Ureter (tissue), 1 donor: ENCODE measurements around the gene CD163. TPM values are rescaled to one million over a fixed set of nuclear protein-coding genes. Genes with fewer than 3 reads are reported as not detected.
"Not testable (repeated sequence)": the region's sequence is repeated elsewhere in the genome, so short reads cannot be mapped to it uniquely, and the experiment has no call there.

Source experiments
- DNase-seq: peaks from one replicate; pipeline ENCODE4 v3.0.0-alpha.2; 2020; ENCODE audit warnings: low spot score
- total RNA-seq: library from RNA; stranded (reverse); gene quantifications from one replicate; pipeline ENCODE4 v1.2.4, GENCODE V29; 2023
- donor health status: DM: yes; HTN: yes; CAD: no.

Gene CD163
- total RNA-seq, 1 donor from 2014 or later, result 74.3 TPM

DNA sequence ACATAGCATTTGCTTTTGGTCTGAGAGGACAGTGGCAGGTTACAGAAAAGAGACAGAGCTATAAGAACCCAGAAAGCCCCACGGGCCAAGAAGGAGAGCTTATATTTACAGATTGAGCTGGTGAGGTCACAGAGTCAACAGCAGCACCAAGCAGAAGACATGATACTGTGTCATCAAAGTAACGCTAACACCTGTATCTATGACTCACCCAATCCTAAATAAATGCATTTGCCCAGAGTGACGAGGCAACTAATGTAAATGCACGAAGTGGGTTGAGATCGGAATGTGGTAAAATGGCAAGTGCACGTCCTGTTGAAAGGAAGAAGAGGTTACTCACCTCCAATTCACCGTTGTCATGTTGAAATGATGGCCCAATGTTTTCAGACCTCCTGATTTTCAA is 52.9 kb downstream of the CD163 start:
- no peak for DNase-seq

DNA sequence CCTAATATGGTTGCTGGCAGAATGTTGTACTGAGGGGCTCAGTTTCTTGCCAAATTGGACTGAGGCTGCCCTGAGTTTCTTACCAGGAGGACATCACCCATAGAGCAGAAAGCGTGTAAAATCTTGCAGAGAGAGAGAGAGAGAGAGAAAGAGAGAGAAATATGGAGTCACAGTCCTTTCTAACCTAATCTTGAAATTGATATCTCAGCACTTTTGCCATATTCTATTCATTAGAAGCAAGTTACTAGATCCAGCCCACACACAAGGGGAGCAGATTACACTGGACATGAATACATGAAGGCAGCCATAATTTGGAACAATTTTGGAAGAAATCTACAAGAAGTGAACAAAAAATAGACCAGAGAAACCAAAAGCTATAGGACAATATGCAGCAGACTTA is 55.5 kb downstream of the CD163 start:
- DNase-seq, result no peak

DNA sequence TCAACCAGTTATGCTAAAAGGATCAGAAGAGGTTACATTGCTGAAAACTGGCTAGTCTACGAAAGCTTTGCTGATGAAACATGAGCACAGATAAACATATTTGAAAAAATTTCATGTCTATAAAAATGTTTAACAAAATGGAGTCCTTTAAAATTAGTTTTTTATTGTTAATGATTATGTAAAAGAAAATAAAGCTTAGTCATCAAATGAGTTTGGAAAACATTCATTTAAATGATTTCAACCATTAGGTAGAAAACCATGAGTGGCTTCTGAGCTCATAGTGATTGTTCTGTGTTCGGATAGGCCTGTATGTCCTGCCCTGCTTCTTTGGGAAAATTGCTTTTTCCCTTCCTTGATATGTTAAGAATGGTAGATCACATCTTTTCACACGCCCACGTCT is 59.0 kb downstream of the CD163 start:
- no peak for DNase-seq

DNA sequence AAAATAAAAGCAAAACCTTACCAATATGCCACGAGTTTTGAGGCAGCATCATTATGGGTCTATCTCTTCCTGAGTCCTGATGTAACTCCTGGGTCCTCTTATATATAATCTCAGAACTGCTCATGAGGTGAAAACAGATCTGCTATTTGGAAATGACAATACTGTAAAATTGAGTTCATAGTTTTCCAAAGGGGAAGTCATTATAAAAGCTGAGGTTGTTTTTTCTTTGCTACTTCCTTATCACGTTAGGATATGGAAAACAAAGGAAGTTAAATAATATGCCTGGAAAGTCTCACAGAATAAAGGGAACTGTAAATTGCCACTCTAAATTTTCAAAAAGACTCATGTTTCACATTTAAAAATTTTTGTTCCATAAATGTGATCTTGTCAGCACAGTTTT is 59.5 kb downstream of the CD163 start, which contains the start of gene CD163L1:
Gene CD163L1 (minus strand): TSS at position 78 of the 400 bp plus-strand sequence. CDS start 26 bp downstream, at position 52.
- no peak for DNase-seq

DNA sequence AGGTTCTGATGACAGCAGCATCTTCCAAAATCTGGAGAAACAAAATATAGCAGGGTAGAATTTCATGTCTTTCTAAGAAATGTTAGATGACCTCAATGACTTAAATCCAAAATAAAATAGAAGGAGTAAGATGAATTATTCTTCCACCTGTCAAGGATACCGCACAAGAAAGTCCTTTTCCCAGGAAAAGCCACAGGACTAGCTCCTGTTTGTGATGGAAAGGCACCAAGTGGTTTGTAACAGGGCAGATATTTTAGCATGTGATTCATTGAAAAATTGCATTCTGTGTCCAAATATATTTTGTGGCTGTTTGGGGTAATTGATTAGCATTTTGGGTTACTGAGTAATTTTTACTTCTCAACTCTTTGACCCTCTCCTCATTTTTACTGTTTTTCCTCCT is 62.4 kb downstream of the CD163 start:
- DNase-seq, result no peak

DNA sequence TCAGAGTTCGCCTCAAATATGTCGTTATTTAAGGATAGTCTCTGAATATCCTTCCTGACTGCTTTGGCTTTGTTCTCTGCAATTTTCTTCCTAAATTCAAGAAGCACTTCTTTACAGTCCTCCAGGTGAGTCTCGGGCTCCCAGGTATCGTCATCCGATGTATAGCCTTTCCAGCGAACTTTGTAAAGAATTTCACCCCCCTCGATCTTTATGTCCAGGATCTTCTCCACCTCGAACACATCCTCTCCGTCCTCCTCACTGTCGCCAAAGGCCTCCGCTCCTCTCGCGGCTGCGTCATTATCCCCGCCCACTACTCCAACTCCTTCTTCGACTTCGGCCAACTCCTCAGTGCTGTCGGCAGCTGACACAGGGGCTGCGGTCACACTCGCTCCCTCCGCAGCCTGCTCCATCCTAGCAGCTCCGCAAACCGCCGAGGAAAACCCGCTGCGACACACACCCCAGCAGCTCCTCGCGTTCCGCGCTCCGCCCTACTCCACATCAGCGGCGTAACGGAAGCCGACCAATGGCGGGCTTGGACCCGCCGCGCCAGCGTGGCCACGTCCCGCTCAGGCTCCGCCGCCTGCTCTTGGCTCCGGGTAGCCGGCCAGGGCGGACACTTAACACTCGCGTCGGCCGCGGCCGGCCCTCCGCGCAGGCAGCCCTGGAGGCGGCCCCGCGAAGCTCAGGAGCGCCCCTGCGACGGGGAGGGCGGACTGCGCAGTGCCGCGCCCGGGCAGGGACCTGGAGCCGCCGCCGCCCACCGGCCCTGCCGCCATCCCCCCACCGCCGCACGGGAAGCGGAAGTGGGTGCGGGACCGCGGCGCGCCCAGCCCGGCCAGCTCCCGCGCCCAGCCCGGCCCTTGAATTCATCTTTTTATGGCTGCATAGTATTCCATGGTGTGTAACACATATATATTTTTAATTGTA is 63.7 kb downstream of the CD163 start:
- no peak for DNase-seq

DNA sequence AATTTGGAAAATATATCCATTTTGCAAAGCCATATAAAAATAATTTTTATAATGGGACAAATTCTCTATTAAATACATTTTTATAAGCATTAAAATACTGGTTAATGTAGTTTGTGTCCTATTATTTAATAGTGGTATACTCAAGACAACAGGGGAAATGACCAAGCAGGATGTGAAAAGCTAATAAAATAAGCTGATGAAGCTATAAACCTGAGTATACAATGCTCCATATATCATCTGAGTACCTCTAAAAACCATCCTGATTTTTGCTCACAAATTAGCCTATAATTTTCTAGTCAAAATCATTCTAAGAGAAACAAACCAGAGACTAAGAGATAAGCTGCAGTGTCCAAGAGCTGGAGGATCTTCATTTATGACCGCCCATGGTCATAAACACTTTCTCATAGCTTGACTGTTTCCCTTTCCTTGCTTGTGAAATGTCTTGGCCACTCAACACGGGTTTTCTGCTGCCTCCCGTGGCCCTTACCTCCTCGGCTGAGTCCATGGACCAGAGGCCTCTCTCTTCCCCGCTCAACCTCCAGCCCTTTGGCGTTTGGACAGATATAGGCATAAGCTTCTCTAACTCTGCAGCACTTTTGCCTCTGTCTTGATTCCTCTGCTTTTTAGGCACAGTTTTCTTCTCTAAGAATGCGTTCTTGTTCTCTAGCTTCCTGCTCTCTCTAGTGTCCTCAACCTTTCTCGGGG is 65.1 kb downstream of the CD163 start:
- not testable (repeated sequence) for DNase-seq

DNA sequence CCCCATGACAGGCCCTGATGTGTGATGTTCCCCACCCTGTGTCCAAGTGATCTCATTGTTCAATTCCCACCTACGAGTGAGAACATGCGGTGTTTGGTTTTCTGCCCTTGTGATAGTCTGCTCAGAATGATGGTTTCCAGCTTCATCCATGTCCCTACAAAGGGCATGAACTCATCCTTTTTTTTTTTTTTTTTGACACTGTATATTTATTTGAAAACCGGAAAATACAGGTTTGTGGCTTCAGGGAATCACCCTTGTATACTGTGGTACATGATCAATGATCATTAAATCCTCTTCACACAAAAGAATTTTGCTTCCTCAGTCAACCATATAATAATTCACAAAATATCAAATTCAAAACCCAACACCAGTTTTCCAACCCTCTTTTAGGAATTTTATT is 66.1 kb downstream of the CD163 start:
- DNase-seq, result not testable (repeated sequence)

DNA sequence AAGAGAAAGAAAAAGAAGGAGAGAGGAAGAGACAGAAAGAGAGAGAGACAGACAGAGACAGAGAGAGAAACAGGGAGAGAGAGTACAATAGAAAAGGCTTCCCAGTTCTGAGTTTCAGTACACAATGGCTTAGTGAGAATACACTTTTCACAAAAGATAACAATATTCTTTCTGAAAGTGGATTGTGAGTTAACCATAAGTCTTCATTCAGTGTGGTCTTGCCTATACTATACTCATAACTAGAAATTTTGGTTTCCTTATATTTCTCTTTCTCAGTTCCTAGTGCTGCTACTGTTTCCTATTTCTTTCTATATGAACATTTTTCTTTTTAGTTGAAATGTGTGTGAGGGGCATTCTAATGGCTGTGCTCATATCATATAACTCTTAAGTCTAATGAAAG is 68.9 kb downstream of the CD163 start:
- DNase-seq, result no peak

DNA sequence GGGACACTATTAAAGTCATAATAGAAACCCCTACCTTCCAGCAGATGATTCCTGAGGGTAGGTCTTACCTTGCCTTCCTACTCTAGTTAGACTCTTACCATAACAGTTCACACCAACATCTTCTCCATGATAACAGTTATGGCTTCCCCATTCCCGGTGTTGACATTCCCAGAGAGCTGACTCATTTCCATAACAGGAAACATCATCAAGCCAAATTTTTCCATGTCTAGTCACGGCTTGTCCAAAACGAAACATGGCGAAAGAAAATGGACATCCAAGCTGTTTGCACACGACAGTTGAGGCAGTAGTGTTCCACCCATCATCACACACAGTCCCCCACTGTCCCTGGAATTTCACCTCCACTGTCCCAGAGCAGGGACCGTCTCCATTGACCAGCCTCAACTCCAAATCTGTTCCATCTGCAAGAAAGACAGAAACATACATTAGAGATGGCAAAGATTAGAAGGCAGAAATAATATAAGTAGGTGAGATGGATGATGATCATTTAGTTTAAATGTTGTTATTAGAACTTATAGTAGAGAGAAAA is 70.2 kb downstream of the CD163 start:
- DNase-seq, result no peak

DNA sequence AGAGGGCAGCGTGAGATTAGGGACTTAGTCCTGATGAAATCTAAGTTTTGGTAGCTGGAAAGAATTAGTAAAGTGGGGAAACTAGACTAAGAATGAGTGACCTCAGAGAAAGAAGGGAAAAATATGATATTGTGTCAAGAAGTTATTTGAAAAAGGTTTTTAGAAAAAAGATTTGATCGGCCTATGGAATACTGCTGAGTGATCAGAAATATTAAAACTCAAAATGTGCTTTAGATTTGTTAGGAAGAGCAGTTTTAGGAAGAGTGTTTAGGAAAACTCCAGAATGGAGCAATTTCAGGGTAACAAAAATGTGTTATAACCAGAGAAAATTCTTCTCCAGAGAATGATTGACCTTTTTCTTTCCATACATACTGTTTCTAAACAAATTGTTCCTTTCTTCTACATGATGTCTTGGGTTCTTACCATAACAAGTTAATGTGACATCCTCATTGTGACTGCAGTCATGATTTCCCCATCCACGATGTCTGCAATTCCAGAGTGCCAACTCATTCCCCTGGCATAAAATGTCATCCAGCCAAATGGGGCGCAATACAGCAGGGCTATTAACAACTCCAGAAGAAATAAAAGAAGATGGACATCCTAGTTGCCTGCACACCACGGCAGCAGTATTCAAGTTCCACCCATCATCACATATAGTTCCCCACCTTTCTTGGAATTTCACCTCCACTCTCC is 71.4 kb downstream of the CD163 start:
- no peak for DNase-seq

Other genes with a start within 250 kb of the CD163 start
- gene ACSM4, start 199.7 kb downstream of the CD163 start, total RNA-seq, result not detected
- gene CD163L1, start 59.6 kb downstream of the CD163 start, total RNA-seq, result 1.1 TPM
- not detected for gene APOBEC1, start 162.1 kb upstream of the CD163 start, total RNA-seq
- gene GDF3, start 192.0 kb upstream of the CD163 start, total RNA-seq, result not detected
- gene DPPA3, start 207.7 kb upstream of the CD163 start, total RNA-seq, result not detected
- not detected for gene CLEC4C, start 243.6 kb upstream of the CD163 start, total RNA-seq